Progenitor cell of endocrine pancreas (in vitro differentiated cells): ENCODE results near the gene METTL16. TPM values are rescaled to one million over a fixed set of nuclear protein-coding genes. Genes with fewer than 3 reads are reported as not detected.

Experiments used
- DNase-seq: peaks from one replicate; pipeline ENCODE4 v3.0.0; 2021; ENCODE audit warnings: low spot score; ENCODE audit not compliant: unreplicated experiment
- H3K27ac Mint-ChIP-seq: 2 replicates; pipeline ENCODE4 v1.8.0; 2021; ENCODE audit warnings: mild to moderate bottlenecking, moderate library complexity, mixed read lengths
- H3K27me3 Mint-ChIP-seq: 2 replicates; pipeline ENCODE4 v1.8.0; 2021; ENCODE audit warnings: mixed read lengths
- H3K36me3 Mint-ChIP-seq: 2 replicates; pipeline ENCODE4 v1.8.0; 2022; ENCODE audit warnings: mixed read lengths; ENCODE audit not compliant: insufficient read depth
- H3K4me1 Mint-ChIP-seq: 2 replicates; pipeline ENCODE4 v1.8.0; 2021; ENCODE audit warnings: low read depth, mixed read lengths
- H3K4me3 Mint-ChIP-seq: 2 replicates; pipeline ENCODE4 v1.8.0; 2021; ENCODE audit warnings: low read depth, mild to moderate bottlenecking, moderate library complexity, mixed read lengths
- H3K9me3 Mint-ChIP-seq: 2 replicates; pipeline ENCODE4 v1.8.0; 2021; ENCODE audit warnings: low read depth, mixed read lengths
- total RNA-seq: library from RNA; stranded (reverse); gene quantifications from 2 replicates; pipeline ENCODE4 v1.2.1, GENCODE V29; 2021
- TF ChIP-seq, protein P1 (sequence below): fragments of 200-600 bp; sonication (generic); IDR thresholded peaks from one replicate; pipeline ENCODE4 v1.5.0; 2021; ENCODE audit warnings: antibody characterized with exemption, mild to moderate bottlenecking; ENCODE audit not compliant: unreplicated experiment

Gene METTL16
- total RNA-seq, 1 donor from 2014 or later = 43.8 TPM

DNA sequence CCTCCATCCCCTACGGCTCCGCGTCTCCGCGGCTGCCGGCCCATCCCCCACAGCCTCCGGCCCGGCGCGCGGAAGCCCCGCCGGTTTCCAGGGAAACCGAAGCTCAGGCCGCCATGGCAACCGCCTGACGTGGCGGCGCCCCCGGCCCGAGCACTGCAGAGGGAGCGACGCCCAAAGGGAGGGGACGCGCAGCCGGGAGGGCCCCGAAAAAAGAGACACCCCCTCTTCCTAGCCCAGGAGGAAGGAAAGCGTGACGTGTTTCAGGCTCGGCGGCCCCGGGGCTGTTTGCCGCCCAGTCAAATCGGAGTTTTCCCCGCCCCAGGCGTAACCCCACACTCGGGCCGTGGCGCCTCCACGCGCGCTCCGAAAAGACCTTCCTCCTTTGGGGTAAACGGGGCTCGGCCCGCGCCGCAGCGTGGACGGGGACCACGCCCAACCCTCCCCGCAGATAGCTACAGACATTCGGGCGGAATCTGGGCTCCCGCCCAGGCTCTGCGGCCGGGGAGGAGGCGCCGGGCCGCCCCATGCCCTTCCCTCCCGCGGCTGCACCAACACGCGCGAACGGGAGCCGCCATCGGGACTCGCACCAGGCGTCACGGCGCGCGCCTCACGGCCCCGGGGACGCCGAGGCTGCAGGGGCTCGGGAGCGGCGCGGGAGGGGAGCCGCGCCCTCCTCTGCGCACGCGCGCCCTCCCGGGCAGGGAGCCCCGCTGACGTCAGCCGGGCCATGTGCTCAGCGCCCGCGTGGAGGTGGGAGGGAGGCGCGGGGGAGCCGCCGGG lies 118.3 kb downstream of the METTL16 start:
- TF ChIP-seq, protein P1, sequence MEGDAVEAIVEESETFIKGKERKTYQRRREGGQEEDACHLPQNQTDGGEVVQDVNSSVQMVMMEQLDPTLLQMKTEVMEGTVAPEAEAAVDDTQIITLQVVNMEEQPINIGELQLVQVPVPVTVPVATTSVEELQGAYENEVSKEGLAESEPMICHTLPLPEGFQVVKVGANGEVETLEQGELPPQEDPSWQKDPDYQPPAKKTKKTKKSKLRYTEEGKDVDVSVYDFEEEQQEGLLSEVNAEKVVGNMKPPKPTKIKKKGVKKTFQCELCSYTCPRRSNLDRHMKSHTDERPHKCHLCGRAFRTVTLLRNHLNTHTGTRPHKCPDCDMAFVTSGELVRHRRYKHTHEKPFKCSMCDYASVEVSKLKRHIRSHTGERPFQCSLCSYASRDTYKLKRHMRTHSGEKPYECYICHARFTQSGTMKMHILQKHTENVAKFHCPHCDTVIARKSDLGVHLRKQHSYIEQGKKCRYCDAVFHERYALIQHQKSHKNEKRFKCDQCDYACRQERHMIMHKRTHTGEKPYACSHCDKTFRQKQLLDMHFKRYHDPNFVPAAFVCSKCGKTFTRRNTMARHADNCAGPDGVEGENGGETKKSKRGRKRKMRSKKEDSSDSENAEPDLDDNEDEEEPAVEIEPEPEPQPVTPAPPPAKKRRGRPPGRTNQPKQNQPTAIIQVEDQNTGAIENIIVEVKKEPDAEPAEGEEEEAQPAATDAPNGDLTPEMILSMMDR = no peak
- Mint-ChIP-seq H3K4me1 (peaks cover 45% of the 10 kb centered on the region), H3K9me3 (no peaks in the 10 kb centered on the region), H3K27me3 (no peaks in the 10 kb centered on the region), H3K36me3 (peaks cover 5% of the 10 kb centered on the region), H3K27ac (peak overlapping the region; percentile 74), H3K4me3 (peak overlapping the region; percentile 74)
- peak; percentile 82 for DNase-seq

DNA sequence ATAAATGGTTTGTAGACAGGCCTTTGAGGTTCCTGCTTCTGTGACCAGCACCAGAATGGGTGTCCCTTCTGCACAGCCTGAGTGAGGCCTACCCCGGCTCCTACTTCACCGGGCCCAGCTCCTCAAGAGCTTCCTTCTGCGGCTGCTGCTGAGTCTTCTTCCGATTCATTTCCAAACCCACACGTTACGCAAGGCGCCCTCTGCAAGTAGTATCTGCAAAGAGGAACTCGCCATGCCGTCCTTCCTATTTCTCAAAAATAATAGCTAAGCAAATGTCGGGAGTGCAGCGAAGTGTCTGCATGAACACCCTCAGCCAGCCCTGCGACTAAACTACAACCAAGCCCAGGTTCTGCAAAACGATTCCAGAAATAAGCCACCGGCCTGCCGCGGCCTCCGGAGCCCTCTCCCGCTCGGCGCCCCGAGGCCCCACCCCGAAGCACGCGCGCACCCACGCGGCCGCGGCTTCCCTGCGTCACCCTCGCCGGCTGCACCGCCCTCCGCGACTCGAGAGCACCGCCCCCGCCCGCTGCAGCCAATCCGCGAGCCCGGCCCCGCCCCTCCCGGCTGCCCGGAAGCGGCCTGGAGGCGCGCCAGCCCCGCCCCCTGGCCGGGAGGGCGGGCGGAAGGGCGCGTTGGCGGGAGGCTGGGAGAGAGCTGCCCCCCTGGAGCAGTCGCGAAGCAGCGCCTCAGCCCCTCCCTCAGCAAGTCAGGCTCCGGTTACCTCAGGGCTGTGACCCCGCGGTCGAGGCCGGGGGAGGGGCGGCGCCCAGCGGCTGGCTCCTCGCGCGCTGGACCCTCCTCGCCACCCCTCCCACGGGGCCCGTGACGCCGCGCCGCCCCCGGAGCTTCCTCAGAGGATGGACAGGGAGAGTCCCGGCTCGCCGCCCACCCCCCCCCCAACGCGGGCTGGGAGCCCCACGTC lies 119.2 kb downstream of the METTL16 start:
- DNase-seq = peak; percentile 93
- TF ChIP-seq, protein P1 = no peak
- Mint-ChIP-seq H3K4me1 (peaks cover 37% of the 10 kb centered on the region), H3K4me3 (peak overlapping the region; percentile 85), H3K9me3 (no peaks in the 10 kb centered on the region), H3K27me3 (no peaks in the 10 kb centered on the region), H3K27ac (peak overlapping the region; percentile 92), H3K36me3 (peaks cover 6% of the 10 kb centered on the region)

DNA sequence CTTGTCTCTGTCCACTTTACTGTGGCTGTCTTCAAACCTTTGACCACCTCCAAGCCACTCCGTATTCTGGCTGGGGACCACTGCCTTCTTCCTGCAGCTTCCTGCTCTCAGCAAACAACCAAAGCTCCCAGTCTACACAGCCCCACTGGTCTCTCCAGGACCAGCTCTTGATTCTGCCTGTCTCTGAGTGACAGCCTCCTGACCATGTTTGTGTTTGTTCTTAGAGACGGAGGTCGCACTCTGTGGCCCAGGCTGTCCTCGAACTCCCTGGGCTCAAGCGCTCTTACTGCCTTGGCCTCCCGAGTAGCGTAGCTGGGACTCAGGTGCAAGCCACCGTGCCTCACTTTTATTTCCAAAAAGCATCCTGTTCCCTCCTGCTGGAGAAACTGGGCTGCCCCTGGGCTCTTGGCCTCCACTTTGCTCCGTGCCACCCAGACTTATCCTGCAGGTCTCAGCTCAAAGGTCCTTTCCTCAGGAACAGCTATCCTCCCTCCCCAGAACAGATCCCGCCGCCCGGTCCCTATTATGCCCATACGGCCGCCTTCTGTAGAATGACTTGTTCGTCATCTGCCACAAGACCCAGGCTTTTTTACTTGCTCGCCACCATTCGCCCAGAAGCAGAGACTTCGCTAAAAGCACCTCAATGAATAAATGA lies 120.0 kb downstream of the METTL16 start:
- H3K27ac Mint-ChIP-seq = peak overlapping the region; percentile 92
- no peaks in the 10 kb centered on the region for H3K27me3 Mint-ChIP-seq
- peaks cover 29% of the 10 kb centered on the region for H3K4me1 Mint-ChIP-seq
- DNase-seq = no peak
- TF ChIP-seq, protein P1 = no peak
- H3K4me3 Mint-ChIP-seq = peak overlapping the region; percentile 85
- peaks cover 6% of the 10 kb centered on the region for H3K36me3 Mint-ChIP-seq
- no peaks in the 10 kb centered on the region for H3K9me3 Mint-ChIP-seq

DNA sequence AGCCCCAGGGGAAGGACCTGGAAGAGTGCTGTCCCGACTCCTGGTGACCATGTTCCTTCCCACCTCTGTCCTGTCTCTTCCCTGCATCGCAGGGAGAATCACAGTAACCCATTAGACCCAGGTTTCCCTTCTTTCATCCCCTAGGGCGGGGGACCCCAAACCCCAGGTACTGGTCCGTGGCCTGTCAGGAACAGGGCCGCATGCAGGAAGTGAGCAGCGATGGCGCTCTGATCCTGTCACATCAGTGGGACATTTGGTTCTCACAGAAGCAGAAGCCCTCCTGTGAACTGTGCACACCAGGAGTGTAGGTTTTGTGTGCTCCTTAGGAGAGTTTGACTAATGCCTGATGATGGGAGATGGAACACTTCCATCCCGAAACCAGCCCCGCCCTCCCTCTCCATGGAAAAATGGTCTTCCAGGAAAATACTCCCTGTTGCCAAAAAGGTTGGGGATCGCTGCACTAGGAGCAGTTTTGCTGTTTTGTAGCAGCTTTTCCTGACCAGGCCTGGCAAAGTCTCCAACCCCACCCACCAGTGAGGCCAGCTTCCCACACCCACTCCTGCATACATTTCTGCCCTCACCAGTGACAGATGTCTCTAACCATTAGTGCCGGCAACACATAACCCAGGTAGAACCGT lies 121.4 kb downstream of the METTL16 start:
- Mint-ChIP-seq H3K27ac (peak overlapping the region; percentile 56), H3K9me3 (no peaks in the 10 kb centered on the region), H3K4me3 (peak overlapping the region; percentile 12), H3K36me3 (peaks cover 6% of the 10 kb centered on the region), H3K27me3 (no peaks in the 10 kb centered on the region), H3K4me1 (peaks cover 18% of the 10 kb centered on the region)
- TF ChIP-seq, protein P1 = no peak
- DNase-seq = no peak

DNA sequence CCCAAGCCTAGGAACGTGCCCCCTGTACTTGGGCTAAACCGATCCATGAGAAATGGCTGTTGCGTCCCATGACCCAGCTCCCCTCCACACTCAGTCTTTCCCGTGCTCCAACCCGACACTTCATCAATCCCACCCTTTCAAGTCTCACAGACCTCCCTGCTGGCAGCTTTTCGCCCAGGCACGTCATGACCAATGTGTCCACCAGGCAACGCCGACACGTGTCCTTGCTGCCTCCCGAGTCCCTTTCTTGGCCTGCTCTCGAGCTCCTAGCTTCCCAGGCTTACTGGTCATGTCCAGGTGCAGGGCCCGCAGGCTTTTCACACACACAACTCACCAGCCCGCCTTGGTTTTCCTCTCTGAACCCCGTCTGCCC lies 123.0 kb downstream of the METTL16 start:
- no peak overlapping the region for H3K4me3 Mint-ChIP-seq
- TF ChIP-seq, protein P1 = no peak
- no peaks in the 10 kb centered on the region for H3K9me3 Mint-ChIP-seq
- peaks cover 17% of the 10 kb centered on the region for H3K4me1 Mint-ChIP-seq
- H3K36me3 Mint-ChIP-seq = peaks cover 6% of the 10 kb centered on the region
- DNase-seq = no peak
- H3K27ac Mint-ChIP-seq = no peak overlapping the region
- no peaks in the 10 kb centered on the region for H3K27me3 Mint-ChIP-seq
